HepG2 (cell line): ENCODE data around the gene KAZN. TPM values are rescaled to one million over a fixed set of nuclear protein-coding genes. Genes with fewer than 3 reads are reported as not detected.

ENCODE experiments used
- ARID2 ChIP-seq: sonication (generic); formaldehyde crosslinking; IDR thresholded peaks from 2 replicates; pipeline ENCODE4 v1.8.1; 2022; ENCODE audit warnings: mild to moderate bottlenecking, missing genetic modification reagents, borderline replicate concordance
- ARNT ChIP-seq: fragments of 450-650 bp; IDR thresholded peaks from 2 replicates; pipeline ENCODE4 v1.6.1; 2017
- ATF1 ChIP-seq: IDR thresholded peaks from 2 replicates; pipeline ENCODE4 v1.6.1; 2016; ENCODE audit warnings: mild to moderate bottlenecking, control low read depth
- BHLHE40 ChIP-seq: IDR thresholded peaks from 2 replicates; pipeline ENCODE4 v1.6.1; 2011; ENCODE audit warnings: low read length, improper control_type of control experiment
- E2F1 ChIP-seq: sonication (generic); formaldehyde crosslinking; IDR thresholded peaks from 2 replicates; pipeline ENCODE4 v1.5.0; 2020; ENCODE audit warnings: missing genetic modification reagents
- HNRNPK ChIP-seq: fragments of 200-400 bp; formaldehyde crosslinking; IDR thresholded peaks from 2 replicates; pipeline ENCODE4 v1.6.1; 2018; ENCODE audit warnings: low read length, low read depth, moderate library complexity, mild to moderate bottlenecking; ENCODE audit not compliant: poor library complexity, severe bottlenecking
- IRF9 ChIP-seq: sonication (generic); formaldehyde crosslinking; IDR thresholded peaks from 2 replicates; pipeline ENCODE4 v1.8.0; 2022; ENCODE audit warnings: missing genetic modification reagents, mild to moderate bottlenecking, borderline replicate concordance
- KDM2A ChIP-seq: sonication (generic); formaldehyde crosslinking; IDR thresholded peaks from 2 replicates; pipeline ENCODE4 v1.4.0; 2020; ENCODE audit warnings: low read depth, missing genetic modification reagents, borderline replicate concordance
- LCORL ChIP-seq, 2 experiments: fragments of 450-650 bp in 1 of 2; sonication (generic) in 1 of 2; formaldehyde crosslinking in 1 of 2; IDR thresholded peaks; 2 replicates each; pipeline versions ENCODE4 v1.5.0 to v1.6.1; 2017 to 2020; ENCODE audit warnings: antibody characterized with exemption in 1 of 2, missing genetic modification reagents in 1 of 2
- MAFG ChIP-seq: sonication (generic); formaldehyde crosslinking; IDR thresholded peaks from 2 replicates; pipeline ENCODE4 v1.5.1; 2020; ENCODE audit warnings: mild to moderate bottlenecking, missing genetic modification reagents
- MEF2D ChIP-seq: sonication (generic); formaldehyde crosslinking; IDR thresholded peaks from 2 replicates; pipeline ENCODE4 v1.5.1; 2020; ENCODE audit warnings: mild to moderate bottlenecking, missing genetic modification reagents
- MXI1 ChIP-seq: IDR thresholded peaks from 3 replicates; pipeline ENCODE4 v1.6.1; 2012; ENCODE audit warnings: low read depth, low read length, inconsistent platforms, borderline replicate concordance
- RAD21 ChIP-seq: fragments of 450-650 bp; formaldehyde crosslinking; IDR thresholded peaks from 2 replicates; pipeline ENCODE4 v1.5.0; 2020; ENCODE audit warnings: mild to moderate bottlenecking
- RBM22 ChIP-seq: fragments of 200-400 bp; formaldehyde crosslinking; optimal IDR thresholded peaks from 2 replicates; pipeline ENCODE3; 2017; ENCODE audit warnings: mild to moderate bottlenecking, low read length, moderate library complexity
- SALL2 ChIP-seq: sonication (generic); formaldehyde crosslinking; IDR thresholded peaks from 2 replicates; pipeline ENCODE4 v1.8.1; 2023; ENCODE audit warnings: mild to moderate bottlenecking, missing genetic modification reagents, inconsistent platforms
- SKI ChIP-seq: fragments of 450-650 bp; IDR thresholded peaks from one replicate; pipeline ENCODE4 v1.6.1; 2018; ENCODE audit warnings: mild to moderate bottlenecking; ENCODE audit not compliant: partially characterized antibody
- SMAD3 ChIP-seq: sonication (generic); formaldehyde crosslinking; IDR thresholded peaks from 2 replicates; pipeline ENCODE4 v1.4.0; 2020; ENCODE audit warnings: missing genetic modification reagents
- SOX5 ChIP-seq: IDR thresholded peaks from 2 replicates; pipeline ENCODE4 v1.6.1; 2016; ENCODE audit warnings: borderline replicate concordance
- SP140L ChIP-seq: sonication (generic); formaldehyde crosslinking; IDR thresholded peaks from 2 replicates; pipeline ENCODE4 v1.4.0; 2020; ENCODE audit warnings: missing genetic modification reagents, borderline replicate concordance
- SP4 ChIP-seq: sonication (generic); formaldehyde crosslinking; IDR thresholded peaks from 2 replicates; pipeline ENCODE4 v1.8.1; 2023; ENCODE audit warnings: mild to moderate bottlenecking, missing genetic modification reagents
- TBX3 ChIP-seq: fragments of 450-650 bp; IDR thresholded peaks from 2 replicates; pipeline ENCODE4 v1.6.1; 2017; ENCODE audit warnings: antibody characterized with exemption, mild to moderate bottlenecking, inconsistent platforms, borderline replicate concordance
- TP53 ChIP-seq: sonication (generic); formaldehyde crosslinking; conservative IDR thresholded peaks from 2 replicates; pipeline ENCODE4 v1.4.0; 2020; ENCODE audit warnings: missing genetic modification reagents
- ZKSCAN1 ChIP-seq: fragments of 150-350 bp; IDR thresholded peaks from 2 replicates; pipeline ENCODE4 v1.6.1; 2014; ENCODE audit warnings: low read length
- ZNF574 ChIP-seq: sonication (generic); formaldehyde crosslinking; IDR thresholded peaks from 2 replicates; pipeline ENCODE4 v1.4.0; 2020; ENCODE audit warnings: missing genetic modification reagents
- ZNF614 ChIP-seq: IDR thresholded peaks from 2 replicates; pipeline ENCODE4 v1.6.1; 2018; ENCODE audit warnings: missing biosample characterization, missing genetic modification reagents, inconsistent platforms, borderline replicate concordance
- ZNF746 ChIP-seq: sonication (generic); formaldehyde crosslinking; IDR thresholded peaks from 2 replicates; pipeline ENCODE4 v1.8.0; 2022; ENCODE audit warnings: mild to moderate bottlenecking, missing genetic modification reagents
- ZNF749 ChIP-seq: sonication (generic); formaldehyde crosslinking; IDR thresholded peaks from 2 replicates; pipeline ENCODE4 v1.8.0; 2022; ENCODE audit warnings: mild to moderate bottlenecking, missing genetic modification reagents, moderate library complexity, borderline replicate concordance
- polyA plus RNA-seq, 8 experiments: library from polyadenylated mRNA; depleted of rRNA in 3 of 8; stranded (reverse) in 7 of 8; unstranded in 1 of 8; fragments of >200 nt; fragmentation: Illumina TruSeq in 4 of 8; extraction: Trizol in 4 of 8; gene quantifications; 2 replicates each; pipeline versions ENCODE4 v1.2.1 to v1.2.3, GENCODE V29; 2011 to 2016; ENCODE audit warnings: low read depth in 4 of 8, missing spikeins in 1 of 8, mixed read lengths in 1 of 8; ENCODE audit not compliant: insufficient read depth in 1 of 8
- total RNA-seq, 5 experiments: library from RNA; depleted of rRNA; stranded (reverse); fragments of >200 nt; fragmentation: Illumina TruSeq; extraction: Trizol; gene quantifications; 2 replicates each; pipeline ENCODE4 v1.2.3, GENCODE V29; 2016; ENCODE audit warnings: low read depth in 1 of 5

The KAZN gene
- total and polyA plus RNA-seq, 2 of the 13 experiments (the other 11 are each of a cell fraction or from before 2014, with no cell fraction given) = 10.4 to 13.5 TPM

DNA sequence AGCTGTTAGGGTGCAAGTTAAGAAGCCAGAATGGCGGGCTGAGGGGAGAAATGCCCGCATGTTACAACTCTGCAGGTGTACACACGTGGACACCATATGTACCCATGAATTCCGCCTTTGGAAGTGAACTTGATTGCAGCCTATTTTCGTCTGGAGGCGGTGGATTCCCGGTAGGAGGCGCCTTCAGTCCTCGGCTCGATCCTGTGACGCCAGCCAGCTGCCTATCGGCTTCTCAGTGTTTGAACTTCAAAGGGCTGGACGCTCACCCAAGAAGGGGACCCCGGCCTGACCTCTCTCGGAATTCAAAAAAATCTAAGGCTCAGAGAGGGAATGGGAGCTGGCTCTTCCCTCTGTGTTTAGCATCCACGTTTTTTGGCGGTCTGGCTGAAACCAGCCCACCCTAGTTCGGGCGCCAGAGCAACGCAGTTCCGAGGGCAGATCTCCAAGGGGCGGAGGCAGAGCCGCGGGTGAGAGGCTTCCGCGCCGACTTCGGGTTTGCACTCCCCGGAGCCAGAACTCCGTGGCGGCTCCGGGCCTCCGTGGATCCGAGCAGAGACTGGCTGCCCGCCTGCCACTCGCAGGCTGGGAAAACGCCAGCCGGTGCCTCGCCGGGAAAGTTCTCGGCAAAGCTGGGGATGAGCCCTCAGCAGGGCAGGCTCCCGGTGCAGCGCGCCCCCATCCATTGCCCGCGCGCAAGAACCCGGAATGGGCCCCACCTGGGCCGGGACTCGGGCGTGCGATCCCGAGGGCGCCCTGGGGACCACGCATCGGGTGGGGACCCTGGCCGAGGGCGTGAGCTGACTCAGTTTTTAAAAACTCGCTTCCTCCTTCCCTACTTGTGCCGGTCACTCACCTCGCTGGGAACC is 554.1 kb downstream of the KAZN start (continued):
- peak; percentile 58; the same call in 1 of the 3 replicates for TF ChIP-seq MXI1
- TF ChIP-seq HNRNPK = no peak
- TF ChIP-seq ARNT = no peak
- TF ChIP-seq SALL2 = no peak
- TF ChIP-seq ZNF749 = no peak
- no peak for TF ChIP-seq SP140L
- TF ChIP-seq BHLHE40 = no peak
- TF ChIP-seq E2F1 (CRISPR knock-in tag) = 0 out of 2 replicates have a peak, but pooled peaks have one; percentile 43
- no peak for TF ChIP-seq IRF9 (CRISPR knock-in tag)
- no peak; the same call in 1 of the 2 replicates for TF ChIP-seq SP4 (CRISPR knock-in tag)
- no peak for TF ChIP-seq ZNF746 (CRISPR knock-in tag)
- no peak; the same call in 1 of the 2 replicates for TF ChIP-seq SOX5 (CRISPR knock-in tag)
- TF ChIP-seq LCORL (IDR thresholded peaks at IDR 0.05) = no peak
- TF ChIP-seq LCORL (CRISPR knock-in tag; IDR thresholded peaks at IDR 0.05) = no peak
- peak; percentile 53; the same call in 1 of the 2 replicates for TF ChIP-seq ZNF574
- TF ChIP-seq TBX3 = no peak
- no peak for TF ChIP-seq ZKSCAN1
- peak; percentile 98 for TF ChIP-seq SKI
- no peak for TF ChIP-seq ZNF614 (CRISPR knock-in tag)
- no peak for TF ChIP-seq ARID2 (CRISPR knock-in tag)
- TF ChIP-seq RAD21 (CRISPR knock-in tag) = peak; percentile 37; the same call in 1 of the 2 replicates
- 0 out of 2 replicates have a peak, but pooled peaks have one; percentile 28 for TF ChIP-seq TP53
- no peak for TF ChIP-seq MAFG (CRISPR knock-in tag)
- TF ChIP-seq SMAD3 (CRISPR knock-in tag) = peak; percentile 47; the same call in 1 of the 2 replicates
- TF ChIP-seq MEF2D (CRISPR knock-in tag) = no peak
- TF ChIP-seq KDM2A (CRISPR knock-in tag) = no peak
- no peak; the same call in 1 of the 2 replicates for TF ChIP-seq ATF1 (CRISPR knock-in tag)
- TF ChIP-seq RBM22 = no peak
